ENCODE data around the gene GTF2F2. TPM values are rescaled to one million over a fixed set of nuclear protein-coding genes. Genes with fewer than 3 reads are reported as not detected.

Gene GTF2F2
- total RNA-seq, 1 experiment from 2014 or later: 40.1 TPM

DNA sequence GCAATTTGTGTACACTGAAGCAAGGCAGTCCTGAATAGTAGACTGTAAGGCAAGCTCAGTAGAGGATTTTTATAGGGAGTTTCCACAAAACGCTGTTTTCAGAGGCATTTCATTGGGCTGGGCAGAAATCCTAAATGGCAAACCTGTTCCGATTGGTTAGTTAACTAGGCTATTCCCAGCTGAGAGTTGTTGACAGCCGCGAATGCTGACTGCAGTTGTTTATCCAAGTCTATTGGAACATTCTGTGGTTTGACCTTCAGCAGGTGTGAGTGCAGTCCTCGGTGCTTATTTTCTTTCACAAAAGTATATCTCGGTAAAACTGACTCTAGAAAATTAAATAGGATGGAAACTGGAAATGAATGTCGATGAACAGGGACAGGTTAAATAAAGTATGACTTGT is 175.2 kb downstream of the GTF2F2 start:
- H3K36me3 ChIP-seq (ENCODE audit: control insufficient read depth in 1 of 2, insufficient read depth in 2 of 2, low read length in 2 of 2): no peaks in the 10 kb centered on the region
- intact Hi-C loops (cut with micrococcal nuclease): no loop called here
- peaks cover 20 to 35% of the 10 kb centered on the region in 2 experiments for H3K4me1 ChIP-seq (ENCODE audit: control insufficient read depth in 1 of 2, insufficient read depth in 2 of 2, low read length in 2 of 2)
- ChIA-PET RAD21 (ENCODE audit: low non-redundant PET in 1 of 2, low total read pairs in 2 of 2, uncharacterized antibody in 2 of 2, unreplicated experiment in 2 of 2) (no interaction called here), CTCF (no interaction called here), POLR2A (no interaction called here)
- H3K9ac ChIP-seq (ENCODE audit: low read length): no peak overlapping the region
- H3K79me2 ChIP-seq (ENCODE audit: insufficient read depth, low read length): no peaks in the 10 kb centered on the region
- H3K9me2 ChIP-seq (ENCODE audit: insufficient read depth): no peaks in the 10 kb centered on the region
- no peaks in the 10 kb centered on the region for H3K27me3 ChIP-seq (ENCODE audit: insufficient read depth, low read length)
- BruUV-seq (replicated peaks): no TSS peak
- no peaks in the 10 kb centered on the region for H3K9me3 ChIP-seq (ENCODE audit: control insufficient read depth in 1 of 2, insufficient read depth in 1 of 2, low read depth in 1 of 2, low read length in 2 of 2)
- H3K27ac ChIP-seq (ENCODE audit: low read depth, low read length): no peak overlapping the region
- ATAC-seq (no peak), DNase-seq (ENCODE audit: low read depth, low spot score) (no peak)
- H2AFZ ChIP-seq (ENCODE audit: low read depth, low read length, poor library complexity, severe bottlenecking): no peak overlapping the region
- H3K4me2 ChIP-seq (ENCODE audit: low read length): no peak overlapping the region
- no peaks in the 10 kb centered on the region for H4K20me1 ChIP-seq (ENCODE audit: insufficient read depth)
- no peak for TF ChIP-seq SRF (IDR thresholded peaks at IDR 0.05; ENCODE audit: low read depth)
- TF ChIP-seq, protein P1, sequence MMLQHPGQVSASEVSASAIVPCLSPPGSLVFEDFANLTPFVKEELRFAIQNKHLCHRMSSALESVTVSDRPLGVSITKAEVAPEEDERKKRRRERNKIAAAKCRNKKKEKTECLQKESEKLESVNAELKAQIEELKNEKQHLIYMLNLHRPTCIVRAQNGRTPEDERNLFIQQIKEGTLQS (IDR thresholded peaks at IDR 0.05): no peak
- TF ChIP-seq CEBPB (IDR thresholded peaks at IDR 0.05; ENCODE audit: low read depth): no peak
- TF ChIP-seq TCF7L2 (IDR thresholded peaks at IDR 0.05; ENCODE audit: borderline replicate concordance, extremely low read depth, insufficient read depth, insufficient read length): no peak
- TF ChIP-seq, protein P2, sequence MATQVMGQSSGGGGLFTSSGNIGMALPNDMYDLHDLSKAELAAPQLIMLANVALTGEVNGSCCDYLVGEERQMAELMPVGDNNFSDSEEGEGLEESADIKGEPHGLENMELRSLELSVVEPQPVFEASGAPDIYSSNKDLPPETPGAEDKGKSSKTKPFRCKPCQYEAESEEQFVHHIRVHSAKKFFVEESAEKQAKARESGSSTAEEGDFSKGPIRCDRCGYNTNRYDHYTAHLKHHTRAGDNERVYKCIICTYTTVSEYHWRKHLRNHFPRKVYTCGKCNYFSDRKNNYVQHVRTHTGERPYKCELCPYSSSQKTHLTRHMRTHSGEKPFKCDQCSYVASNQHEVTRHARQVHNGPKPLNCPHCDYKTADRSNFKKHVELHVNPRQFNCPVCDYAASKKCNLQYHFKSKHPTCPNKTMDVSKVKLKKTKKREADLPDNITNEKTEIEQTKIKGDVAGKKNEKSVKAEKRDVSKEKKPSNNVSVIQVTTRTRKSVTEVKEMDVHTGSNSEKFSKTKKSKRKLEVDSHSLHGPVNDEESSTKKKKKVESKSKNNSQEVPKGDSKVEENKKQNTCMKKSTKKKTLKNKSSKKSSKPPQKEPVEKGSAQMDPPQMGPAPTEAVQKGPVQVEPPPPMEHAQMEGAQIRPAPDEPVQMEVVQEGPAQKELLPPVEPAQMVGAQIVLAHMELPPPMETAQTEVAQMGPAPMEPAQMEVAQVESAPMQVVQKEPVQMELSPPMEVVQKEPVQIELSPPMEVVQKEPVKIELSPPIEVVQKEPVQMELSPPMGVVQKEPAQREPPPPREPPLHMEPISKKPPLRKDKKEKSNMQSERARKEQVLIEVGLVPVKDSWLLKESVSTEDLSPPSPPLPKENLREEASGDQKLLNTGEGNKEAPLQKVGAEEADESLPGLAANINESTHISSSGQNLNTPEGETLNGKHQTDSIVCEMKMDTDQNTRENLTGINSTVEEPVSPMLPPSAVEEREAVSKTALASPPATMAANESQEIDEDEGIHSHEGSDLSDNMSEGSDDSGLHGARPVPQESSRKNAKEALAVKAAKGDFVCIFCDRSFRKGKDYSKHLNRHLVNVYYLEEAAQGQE (IDR thresholded peaks at IDR 0.05; ENCODE audit: low read depth): no peak
- no peak for TF ChIP-seq EGR1 (IDR thresholded peaks at IDR 0.05; ENCODE audit: low read depth)
- TF ChIP-seq, protein P3, sequence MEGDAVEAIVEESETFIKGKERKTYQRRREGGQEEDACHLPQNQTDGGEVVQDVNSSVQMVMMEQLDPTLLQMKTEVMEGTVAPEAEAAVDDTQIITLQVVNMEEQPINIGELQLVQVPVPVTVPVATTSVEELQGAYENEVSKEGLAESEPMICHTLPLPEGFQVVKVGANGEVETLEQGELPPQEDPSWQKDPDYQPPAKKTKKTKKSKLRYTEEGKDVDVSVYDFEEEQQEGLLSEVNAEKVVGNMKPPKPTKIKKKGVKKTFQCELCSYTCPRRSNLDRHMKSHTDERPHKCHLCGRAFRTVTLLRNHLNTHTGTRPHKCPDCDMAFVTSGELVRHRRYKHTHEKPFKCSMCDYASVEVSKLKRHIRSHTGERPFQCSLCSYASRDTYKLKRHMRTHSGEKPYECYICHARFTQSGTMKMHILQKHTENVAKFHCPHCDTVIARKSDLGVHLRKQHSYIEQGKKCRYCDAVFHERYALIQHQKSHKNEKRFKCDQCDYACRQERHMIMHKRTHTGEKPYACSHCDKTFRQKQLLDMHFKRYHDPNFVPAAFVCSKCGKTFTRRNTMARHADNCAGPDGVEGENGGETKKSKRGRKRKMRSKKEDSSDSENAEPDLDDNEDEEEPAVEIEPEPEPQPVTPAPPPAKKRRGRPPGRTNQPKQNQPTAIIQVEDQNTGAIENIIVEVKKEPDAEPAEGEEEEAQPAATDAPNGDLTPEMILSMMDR (IDR thresholded peaks at IDR 0.05 in 2 of 3, conservative IDR thresholded peaks at IDR 0.05 in 1 of 3; ENCODE audit: borderline replicate concordance in 1 of 3, insufficient read depth in 1 of 3, low read depth in 2 of 3, low read length in 2 of 3): no peak
- no peak overlapping the region for H3K4me3 ChIP-seq (replicated peaks in 1 of 2; ENCODE audit: low read depth in 1 of 2, low read length in 2 of 2)

Measured in HCT116 (cell line).